ENCODE measurements around the gene TMC8. TPM values are rescaled to one million over a fixed set of nuclear protein-coding genes. Genes with fewer than 3 reads are reported as not detected.

Gene TMC8
- total RNA-seq, 6 donors from 2014 or later, result 10.8 to 65.0 (median 33.8) TPM

DNA sequence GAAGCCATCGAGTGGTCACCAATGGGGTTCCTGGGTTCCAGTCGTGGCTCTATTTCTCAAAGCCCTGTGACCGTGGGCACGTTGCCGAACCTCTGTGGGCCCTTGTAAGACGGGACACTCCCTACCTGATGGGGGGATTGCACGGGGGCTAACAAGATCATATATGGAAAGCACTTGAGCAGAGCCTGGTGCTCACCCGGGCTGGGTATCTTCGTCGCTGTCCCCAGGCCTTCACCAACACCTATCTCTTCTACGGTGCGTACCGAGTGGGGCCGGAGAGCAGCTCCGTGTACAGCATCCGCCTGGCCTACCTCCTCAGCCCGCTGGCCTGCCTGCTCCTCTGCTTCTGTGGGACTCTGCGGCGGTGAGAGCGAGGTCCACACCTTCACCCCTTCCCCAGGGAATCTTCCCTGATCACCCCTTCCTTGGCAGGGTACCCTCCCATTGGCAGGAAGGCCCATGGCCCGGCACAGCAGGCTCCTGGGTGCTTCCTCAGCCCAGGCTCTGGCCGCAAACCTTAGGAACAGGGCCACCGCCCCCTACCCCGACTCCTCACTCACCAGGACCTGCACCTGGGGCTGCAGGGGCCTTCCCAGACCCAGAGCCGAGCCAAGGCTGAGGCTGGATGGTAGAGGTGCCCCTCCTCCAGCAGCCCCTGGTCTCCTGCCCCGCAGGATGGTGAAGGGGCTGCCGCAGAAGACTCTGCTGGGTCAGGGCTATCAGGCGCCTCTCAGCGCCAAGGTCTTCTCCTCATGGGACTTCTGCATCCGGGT lies 2.8 kb downstream of the TMC8 start:
- peak; percentile 19 to 56 for DNase-seq
- peaks cover 46 to 69% (median 54%) of the 10 kb centered on the region in 4 donors for H3K4me1 ChIP-seq
- H3K27me3 ChIP-seq, result no peaks in the 10 kb centered on the region
- H3K36me3 ChIP-seq, result no peaks in the 10 kb centered on the region
- no peak overlapping the region for H3K4me3 ChIP-seq
- no peaks in the 10 kb centered on the region for H3K9me3 ChIP-seq
- 90 to 92% methylated on average over 16 to 29 of the region's 30 CpGs for WGBS, 2 donors
- H3K27ac ChIP-seq, result peak overlapping the region in 3 of 4 donors; percentile 23 to 88 (median 63)
- ATAC-seq (ENCODE audit: low FRiP score in 2 of 2), result no peak
- TF ChIP-seq CTCF (IDR thresholded peaks at IDR 0.05), result no peak
- TF ChIP-seq POLR2AphosphoS5 (IDR thresholded peaks at IDR 0.05), result no peak
- no peak for TF ChIP-seq POLR2A (IDR thresholded peaks at IDR 0.05)
- TF ChIP-seq EP300 (IDR thresholded peaks at IDR 0.05), result no peak

DNA sequence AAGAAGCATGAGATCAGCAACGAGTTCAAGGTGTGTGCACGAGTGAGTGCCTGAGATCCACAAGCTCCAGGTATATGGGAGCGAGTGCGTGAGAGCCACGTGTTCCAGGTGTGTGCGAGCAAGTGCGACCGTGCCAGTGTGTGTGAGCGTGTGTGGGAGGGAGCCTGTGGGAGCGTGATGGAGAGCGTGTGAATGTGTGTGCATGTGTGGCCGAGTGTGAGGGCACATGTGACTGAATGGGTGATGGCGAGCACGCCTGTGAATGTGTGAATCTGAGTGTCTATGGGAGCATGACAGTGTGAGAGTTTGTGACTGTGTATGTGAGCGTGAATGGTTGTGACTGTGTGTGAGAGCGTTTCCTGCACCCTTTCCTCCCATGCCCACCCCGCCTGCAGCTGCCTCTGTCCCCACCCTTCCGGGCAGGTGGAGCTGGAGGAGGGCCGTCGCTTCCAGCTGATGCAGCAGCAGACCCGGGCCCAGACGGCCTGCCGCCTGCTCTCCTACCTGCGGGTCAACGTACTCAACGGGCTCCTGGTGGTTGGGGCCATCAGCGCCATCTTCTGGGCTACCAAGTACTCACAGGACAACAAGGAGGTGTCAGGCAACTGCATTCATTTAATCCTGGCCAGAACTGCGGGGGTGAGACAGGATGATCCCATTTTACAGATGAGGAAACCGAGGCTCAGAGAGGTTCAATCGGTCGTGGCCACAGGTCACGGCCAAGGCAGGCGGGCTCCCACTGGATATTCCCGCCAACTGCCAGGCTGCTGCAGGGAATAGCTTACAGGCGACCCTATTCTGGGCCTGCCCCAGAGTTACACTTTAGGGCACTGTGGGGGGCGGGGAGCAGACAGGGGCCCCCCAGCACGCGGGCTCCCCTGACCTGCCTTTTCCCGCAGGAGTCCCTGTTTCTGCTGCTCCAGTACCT lies 3.7 kb downstream of the TMC8 start:
- Histone ChIP-seq H3K4me1 (peaks cover 40 to 68% (median 49%) of the 10 kb centered on the region in 4 donors), H3K36me3 (no peaks in the 10 kb centered on the region), H3K9me3 (no peaks in the 10 kb centered on the region), H3K27ac (no peak overlapping the region), H3K4me3 (no peak overlapping the region), H3K27me3 (no peaks in the 10 kb centered on the region)
- ATAC-seq (ENCODE audit: low FRiP score in 2 of 2) (no peak), DNase-seq (peak; percentile 85)
- TF ChIP-seq CTCF (IDR thresholded peaks at IDR 0.05) (peak; percentile 40 to 68 (median 62)), POLR2A (IDR thresholded peaks at IDR 0.05) (no peak)
- 59% methylated on average over 29 to 39 of the region's 39 CpGs for WGBS, 2 donors

- Histone ChIP-seq H3K27me3 (no peaks in the 10 kb centered on the region), H3K9me3 (no peaks in the 10 kb centered on the region), H3K27ac (no peak overlapping the region), H3K36me3 (no peaks in the 10 kb centered on the region), H3K4me3 (no peak overlapping the region), H3K4me1 (peaks cover 36 to 65% (median 44%) of the 10 kb centered on the region in 4 donors)
- no peak for ATAC-seq (ENCODE audit: low FRiP score in 2 of 2)
- no peak for DNase-seq
- no peak for TF ChIP-seq CTCF (IDR thresholded peaks at IDR 0.05)
- TF ChIP-seq EP300 (IDR thresholded peaks at IDR 0.05), result no peak
- TF ChIP-seq POLR2A (IDR thresholded peaks at IDR 0.05), result no peak
- TF ChIP-seq POLR2AphosphoS5 (IDR thresholded peaks at IDR 0.05), result no peak
- WGBS, 2 donors, result 76 to 84% methylated on average over 5 to 7 of the region's 9 CpGs
Observed at GRCh38 chr17:78134899-78135385, 4.4 kb downstream of the TMC8 start.

DNA sequence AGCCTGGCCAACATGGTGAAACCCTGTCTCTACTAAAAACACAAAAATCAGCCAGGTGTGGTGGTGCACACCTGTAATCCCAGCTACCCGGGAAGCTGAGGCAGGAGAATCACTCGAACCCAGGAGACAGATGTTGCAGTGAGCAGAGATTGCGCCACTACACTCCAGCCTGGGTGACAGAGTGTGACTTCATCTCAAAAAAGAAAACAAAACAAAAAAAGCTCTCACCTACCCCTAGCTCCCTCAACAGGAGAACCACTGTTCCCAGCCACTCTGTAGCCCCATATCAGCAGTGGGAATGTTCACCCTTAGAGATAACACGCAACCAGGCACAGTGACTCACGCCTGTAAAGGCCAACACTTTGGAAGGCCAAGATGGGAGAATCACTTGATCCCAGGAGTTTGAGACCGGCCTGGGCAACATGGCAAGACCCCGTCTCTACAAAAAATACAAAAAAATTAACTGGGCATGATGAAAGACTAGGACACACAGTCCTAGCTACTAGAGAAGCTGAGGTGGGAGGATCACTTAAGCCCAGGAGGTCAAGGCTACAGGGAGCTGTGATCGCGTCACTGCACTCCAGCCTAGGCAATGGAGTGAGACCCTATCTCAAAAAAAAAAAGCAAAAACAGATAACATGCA lies 5.4 kb downstream of the TMC8 start:
- H3K27me3 ChIP-seq, result no peaks in the 10 kb centered on the region
- ATAC-seq (ENCODE audit: low FRiP score in 2 of 2) (no peak), DNase-seq (no peak)
- peaks cover 36 to 65% (median 43%) of the 10 kb centered on the region in 4 donors for H3K4me1 ChIP-seq
- no peak overlapping the region for H3K27ac ChIP-seq
- H3K4me3 ChIP-seq, result no peak overlapping the region
- 90% methylated on average over 9 of the region's 9 CpGs for WGBS, 2 donors
- no peak for TF ChIP-seq EP300 (IDR thresholded peaks at IDR 0.05)
- no peak for TF ChIP-seq POLR2AphosphoS5 (IDR thresholded peaks at IDR 0.05)
- TF ChIP-seq CTCF (IDR thresholded peaks at IDR 0.05), result no peak
- TF ChIP-seq POLR2A (IDR thresholded peaks at IDR 0.05), result no peak
- no peaks in the 10 kb centered on the region for H3K9me3 ChIP-seq
- H3K36me3 ChIP-seq, result no peaks in the 10 kb centered on the region

Data from upper lobe of left lung (tissue), 6 donors.